HG03439 (cell line): ENCODE data around the gene EVI5.
A peak's percentile ranks its signal among the peaks of the same experiment; 100 is the strongest.
"Not testable (repeated sequence)": the region's sequence is repeated elsewhere in the genome, so short reads cannot be mapped to it uniquely, and the experiment has no call there.

ENCODE experiments used
- ATAC-seq: cut with Tn5 transposase; IDR thresholded peaks from one replicate; pipeline ENCODE4 v1.9.1; 2021; ENCODE audit warnings: mild to moderate bottlenecking, moderate library complexity; ENCODE audit not compliant: unreplicated experiment

Gene EVI5

GRCh38 chr1:92792340-92792782 is 7.5 kb upstream of the EVI5 start:
- ATAC-seq, result no peak

- ATAC-seq, result no peak
These were observed 6.7 kb upstream of the EVI5 start for GRCh38 chr1:92791487-92792066.

DNA sequence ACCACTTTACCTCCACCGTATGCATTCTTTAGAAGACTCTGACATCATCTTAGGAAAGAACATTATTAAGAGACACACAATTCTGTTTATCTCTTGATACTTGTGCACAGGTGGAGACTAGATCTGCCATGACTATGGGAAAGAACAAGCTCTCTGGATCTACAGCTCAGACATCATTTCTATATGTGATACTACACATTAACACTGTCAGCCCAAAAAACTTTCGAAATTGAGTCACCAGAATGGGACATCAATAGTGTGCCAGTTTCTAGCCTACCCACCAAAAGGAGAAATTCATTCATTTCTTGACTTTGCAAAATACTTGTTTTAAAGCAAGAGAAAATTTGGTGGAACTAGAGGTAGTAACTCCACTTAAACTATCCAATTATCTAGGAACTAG is 6.0 kb upstream of the EVI5 start:
- ATAC-seq, result no peak

DNA sequence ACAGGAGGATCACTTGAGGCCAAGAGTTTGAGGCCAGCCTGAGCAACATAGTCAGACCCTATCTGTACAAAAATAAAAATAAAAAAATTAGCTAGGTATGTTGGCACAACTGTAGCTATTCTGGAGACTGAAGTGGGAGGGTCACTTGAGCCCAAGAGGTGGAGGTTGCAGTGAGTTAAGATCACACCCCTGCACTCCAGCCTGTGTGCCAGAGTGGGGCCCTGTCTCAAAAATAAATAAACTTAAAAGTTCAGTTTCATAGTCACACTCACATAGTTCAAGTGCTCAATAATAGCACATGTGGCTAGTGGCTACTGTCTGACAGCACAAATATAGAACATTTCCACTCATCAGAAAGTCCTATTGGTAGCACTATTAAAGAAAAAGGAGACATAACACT is 5.2 kb upstream of the EVI5 start:
- ATAC-seq, result no peak

- ATAC-seq, result no peak
These were observed 1.4 kb upstream of the EVI5 start for GRCh38 chr1:92786111-92786901.

DNA sequence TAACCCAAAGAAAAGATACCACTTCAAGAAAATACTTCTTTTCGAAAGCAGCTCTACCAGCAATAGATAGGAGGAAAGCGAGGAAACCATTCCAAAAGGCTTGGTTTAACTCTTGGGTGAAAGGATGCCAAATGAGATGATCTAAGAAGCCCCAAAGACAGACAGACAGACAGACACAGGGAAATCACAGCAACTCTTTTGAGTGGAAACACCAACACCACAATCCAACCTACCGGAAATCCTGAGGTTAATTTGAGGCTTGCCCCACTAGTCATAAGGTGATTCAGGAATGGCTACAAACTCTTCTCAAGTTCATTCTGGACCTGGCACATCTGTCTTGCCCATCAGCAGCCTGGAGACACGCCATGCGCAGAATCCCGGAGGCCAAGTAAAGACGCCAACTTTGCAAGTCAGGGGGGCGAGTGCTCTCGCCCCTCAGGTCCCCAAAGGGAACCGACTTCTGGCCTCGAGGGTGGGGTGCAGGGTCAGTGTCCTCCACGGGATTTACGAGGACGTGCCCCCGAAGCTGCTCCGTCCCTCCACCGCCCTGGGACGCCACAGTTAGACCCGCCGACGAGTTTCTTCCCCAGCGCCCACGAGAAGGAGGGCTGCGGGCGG is 778 bp downstream of the EVI5 start:
- peak; percentile 6 for ATAC-seq

DNA sequence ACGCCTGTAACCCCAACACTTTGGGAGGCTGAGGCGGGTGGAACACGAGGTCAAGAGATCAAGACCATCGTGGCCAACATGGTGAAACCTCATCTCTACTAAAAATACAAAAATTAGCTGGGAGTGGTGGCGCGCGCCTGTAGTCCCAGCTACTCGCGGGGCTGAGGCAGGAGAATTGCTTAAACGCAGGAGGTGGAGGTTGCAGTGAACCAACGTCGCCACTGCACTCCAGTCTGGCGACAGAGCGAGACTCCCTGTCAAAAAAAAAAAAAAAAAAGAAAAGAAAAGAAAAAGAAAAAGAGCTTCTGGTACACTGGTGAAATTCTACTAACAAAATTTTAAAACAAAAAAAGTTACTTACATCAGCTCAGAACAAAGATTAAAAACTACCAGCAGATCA is 1.4 kb downstream of the EVI5 start:
- not testable (repeated sequence) for ATAC-seq

GRCh38 chr1:92778376-92778775 is 6.5 kb downstream of the EVI5 start:
- no peak for ATAC-seq

GRCh38 chr1:92774407-92774806 is 10.5 kb downstream of the EVI5 start:
- no peak for ATAC-seq

- not testable (repeated sequence) for ATAC-seq
These were observed 11.2 kb downstream of the EVI5 start for GRCh38 chr1:92773749-92774148.

- no peak for ATAC-seq
These were observed 15.1 kb downstream of the EVI5 start for GRCh38 chr1:92769856-92770255.

GRCh38 chr1:92768915-92769314 is 16.0 kb downstream of the EVI5 start:
- ATAC-seq, result no peak

- no peak for ATAC-seq
These were observed 16.6 kb downstream of the EVI5 start for GRCh38 chr1:92768296-92768695.

GRCh38 chr1:92764116-92764515 is 20.8 kb downstream of the EVI5 start:
- no peak for ATAC-seq

- ATAC-seq, result no peak
These were observed 22.6 kb downstream of the EVI5 start for GRCh38 chr1:92762355-92762754.

DNA sequence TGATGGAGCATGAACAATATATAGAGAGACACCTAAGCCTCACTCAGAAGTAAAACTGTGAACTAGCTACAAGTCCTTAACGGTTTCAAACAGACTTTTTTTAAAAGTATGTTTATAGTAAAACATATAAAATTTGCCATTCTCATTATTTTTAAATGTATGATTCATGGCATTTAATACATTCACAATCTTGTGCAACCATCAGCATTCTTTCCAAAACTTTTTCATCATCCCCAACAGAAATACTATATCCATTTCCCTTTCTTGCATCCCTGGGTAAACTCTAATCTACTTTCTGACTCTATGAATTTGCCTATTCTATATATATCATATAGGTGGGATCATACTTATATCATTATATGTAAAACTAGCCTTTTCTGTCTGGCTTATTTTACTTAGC is 25.5 kb downstream of the EVI5 start:
- no peak for ATAC-seq

DNA sequence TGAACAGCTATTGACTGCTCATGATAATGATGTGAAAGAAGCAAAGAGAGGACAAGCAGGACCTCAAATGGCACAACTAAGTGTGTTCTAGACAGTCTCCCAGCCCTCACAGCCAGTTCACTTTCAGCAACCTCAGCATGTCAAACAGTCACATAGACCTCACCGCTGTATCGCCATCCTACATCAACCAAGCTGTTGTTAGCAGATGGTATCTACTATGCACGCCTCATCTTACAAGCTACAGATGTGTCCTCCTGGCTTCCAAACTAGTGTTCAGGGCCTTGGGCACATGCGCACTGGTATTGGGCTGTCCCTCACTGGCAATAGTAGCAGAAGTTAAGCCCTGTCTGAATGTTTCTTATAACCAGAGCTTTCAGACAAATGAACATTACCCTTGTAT is 28.4 kb downstream of the EVI5 start:
- ATAC-seq, result no peak

DNA sequence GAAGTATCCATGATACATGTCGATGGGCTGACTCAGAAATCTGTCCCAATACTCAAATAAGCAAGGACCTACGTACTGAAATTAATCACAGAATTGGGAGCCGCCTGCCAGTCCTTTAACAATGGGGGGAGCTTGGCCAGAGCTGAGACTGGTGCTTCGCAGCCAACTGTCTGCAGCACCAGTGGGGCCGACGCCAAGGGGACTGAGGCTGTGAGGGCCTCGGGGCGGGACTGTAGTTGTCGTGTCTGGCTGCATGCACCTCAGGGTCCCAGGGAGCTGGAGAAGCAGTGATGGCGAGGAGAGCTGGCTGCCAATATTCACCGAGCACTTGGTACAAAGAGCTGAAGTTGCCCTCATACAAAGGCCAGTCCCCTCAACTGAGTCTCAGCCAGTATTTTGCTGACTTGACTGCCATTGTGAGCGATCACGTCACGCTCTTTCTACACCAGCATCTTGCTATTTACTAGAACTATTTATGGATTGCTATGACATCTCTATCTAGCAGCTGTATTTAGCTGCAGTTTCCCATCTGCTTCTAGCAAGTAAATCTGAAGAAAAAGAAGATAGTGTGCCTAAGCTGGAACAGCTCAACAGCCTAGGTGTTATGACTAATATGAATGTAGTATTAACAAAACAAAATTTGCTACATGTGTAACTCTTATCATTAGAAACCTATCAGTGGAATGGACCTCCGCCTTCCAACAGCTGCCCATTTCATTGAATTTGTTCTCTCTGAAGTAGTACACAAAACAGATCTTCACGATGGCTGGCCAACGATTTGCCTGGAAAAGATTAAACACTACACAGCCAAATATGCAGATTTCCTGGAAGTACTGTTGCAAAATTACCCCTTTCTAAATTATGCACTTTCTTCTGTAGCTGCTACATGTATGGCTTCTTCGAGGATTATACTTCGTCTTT is 29.1 kb downstream of the EVI5 start:
- no peak for ATAC-seq

- no peak for ATAC-seq
These were observed 30.2 kb downstream of the EVI5 start for GRCh38 chr1:92754719-92755050.

- ATAC-seq, result no peak
These were observed 30.7 kb downstream of the EVI5 start for GRCh38 chr1:92754000-92754718.

DNA sequence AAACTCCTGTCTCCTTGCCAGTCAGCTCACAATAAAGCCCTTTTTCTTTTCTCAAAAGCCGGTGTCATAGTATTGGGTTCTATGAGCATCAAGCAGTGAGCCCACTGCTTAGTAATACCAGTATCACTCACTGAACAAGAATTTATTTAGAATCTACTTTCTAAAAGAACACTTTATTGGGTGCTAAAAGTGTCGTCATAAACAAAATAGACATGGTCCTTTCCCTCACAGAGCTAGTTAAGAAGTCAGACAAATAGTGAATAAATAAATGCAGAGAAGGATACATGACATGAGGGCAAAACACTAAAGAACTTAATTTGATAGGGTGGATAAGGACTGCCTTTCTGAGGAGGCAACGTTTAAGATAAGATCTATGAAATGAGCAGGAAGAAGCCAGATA is 32.2 kb downstream of the EVI5 start:
- no peak for ATAC-seq
